ENCODE results near the gene ADAM12.

Gene ADAM12

DNA sequence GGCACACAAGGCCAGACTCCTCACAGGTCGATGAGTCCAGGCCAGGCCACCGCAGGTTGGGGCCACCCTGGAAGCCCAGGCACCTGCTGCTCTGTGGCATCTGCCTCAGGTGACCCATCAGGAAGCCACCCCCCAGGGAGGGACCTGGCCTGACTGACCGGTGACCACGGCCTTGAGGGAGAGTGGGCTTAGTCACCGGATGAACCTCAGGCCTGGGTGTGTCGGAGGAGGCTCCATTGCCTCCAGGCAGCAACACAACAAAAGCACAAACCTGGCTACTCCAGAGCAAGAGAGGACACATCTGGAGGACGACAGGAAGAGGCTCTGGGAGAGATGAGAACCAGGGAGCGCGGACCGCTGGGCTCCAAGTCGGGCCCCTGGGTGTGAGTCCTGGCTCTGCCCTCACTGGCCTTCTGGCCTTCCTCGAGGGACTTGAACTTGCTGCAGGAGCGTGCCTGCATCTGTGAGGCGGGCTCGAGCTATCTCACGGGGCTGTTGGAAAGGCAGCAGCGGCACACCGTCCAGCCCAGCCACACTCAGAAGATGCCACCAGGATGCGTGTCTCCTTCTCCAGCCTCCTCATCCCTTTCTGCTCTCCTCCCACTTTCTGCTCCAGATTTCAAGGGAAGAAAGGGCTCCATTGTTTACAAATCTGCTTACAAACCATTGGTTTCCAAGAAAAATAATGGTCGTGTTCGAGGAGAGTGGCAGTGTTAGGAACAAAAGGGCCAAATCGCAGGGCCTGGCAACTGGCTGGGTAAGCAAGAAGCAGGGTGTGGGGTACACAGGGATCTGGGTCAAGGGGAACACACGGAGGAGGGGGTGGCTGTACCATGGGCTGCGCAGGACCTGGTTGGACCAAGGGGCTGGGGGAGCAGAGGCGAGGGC, 152.9 kb downstream of the ADAM12 start:
- DNase-seq (ENCODE audit: low read depth in 3 of 3): no peak

DNA sequence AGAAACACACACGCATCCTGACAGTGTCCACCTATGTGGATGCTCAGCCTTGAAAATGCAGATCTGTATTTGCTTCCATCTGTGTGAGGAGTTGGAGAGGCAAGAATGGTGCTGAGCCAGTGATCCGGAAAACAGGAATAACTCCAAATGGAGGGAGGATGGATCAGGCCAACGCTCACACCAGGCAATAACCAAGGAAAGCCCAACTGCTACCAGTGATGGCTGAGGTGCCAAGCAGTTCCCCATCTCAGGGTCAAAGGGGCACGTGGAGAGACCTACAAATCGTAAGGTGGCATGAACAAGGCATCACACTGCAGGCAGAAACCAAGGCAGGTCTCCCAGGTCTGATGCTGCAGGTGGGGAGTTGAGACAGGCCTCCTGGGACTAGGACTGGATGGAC, 153.6 kb downstream of the ADAM12 start:
- no peak for DNase-seq (ENCODE audit: low read depth in 3 of 3)

DNA sequence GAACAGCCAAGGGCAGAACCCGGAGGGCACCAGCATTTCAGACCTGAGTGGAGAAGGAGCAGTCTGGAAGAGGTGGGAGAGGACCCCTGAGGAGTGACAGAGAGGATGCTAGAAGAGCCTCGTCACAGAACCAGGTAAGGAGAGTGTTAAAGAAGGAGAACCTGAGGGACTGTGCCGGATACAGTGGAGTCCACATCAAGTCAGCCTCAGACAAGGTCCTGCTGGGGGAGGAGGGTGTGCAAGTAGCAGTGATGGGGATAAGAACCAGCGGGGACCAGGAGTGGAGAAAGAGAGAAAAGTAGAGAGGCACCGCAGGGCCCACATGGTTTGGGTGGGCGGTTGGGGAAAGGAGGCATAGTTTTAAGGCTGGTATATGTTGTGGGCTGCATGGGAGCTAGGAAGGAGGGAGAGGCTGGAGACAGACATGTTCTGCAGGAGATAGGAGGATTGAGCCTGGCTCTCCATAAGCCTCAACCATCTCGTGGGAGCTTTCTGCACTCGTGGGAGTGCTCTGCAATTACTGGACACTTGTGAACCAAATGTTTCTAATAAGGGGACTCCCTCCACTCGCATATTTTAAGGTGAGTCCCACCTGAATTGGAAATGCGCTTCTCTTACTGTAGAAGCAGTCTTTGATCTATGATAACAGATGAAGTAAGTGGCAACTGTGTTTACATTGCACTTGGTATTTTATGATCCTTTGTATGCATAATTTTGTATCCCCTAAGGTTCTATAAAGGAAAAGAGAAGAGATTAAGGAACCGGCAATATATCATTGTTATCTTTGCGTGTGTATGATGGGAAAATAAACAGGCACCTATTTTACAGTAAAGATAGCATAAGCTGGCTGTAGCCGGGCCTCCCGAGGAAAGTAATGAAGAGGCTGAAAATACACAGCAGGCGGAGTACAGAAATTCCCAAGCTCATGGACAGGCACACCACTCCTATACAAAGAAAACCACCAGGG, 154.8 kb downstream of the ADAM12 start:
- DNase-seq (ENCODE audit: low read depth in 3 of 3): no peak

DNA sequence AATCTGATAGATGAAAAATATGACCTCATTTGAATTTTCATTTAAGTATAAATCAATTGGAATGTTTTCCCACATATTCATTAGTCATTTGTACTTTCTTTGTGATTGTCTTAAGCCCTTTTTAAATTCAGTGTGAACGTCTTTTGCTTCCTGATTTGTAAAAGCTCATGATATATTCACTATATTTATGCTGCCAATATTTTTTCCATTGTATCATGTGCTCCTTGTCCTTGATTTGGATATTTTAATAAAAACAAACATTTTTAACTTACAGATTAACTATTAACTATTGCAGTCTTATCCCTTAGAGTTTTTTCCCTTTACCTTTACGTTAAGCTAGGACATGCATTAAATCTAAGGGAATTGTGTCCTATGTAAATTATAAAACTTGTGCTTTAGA, 157.7 kb downstream of the ADAM12 start:
- DNase-seq (ENCODE audit: low read depth in 3 of 3): no peak

DNA sequence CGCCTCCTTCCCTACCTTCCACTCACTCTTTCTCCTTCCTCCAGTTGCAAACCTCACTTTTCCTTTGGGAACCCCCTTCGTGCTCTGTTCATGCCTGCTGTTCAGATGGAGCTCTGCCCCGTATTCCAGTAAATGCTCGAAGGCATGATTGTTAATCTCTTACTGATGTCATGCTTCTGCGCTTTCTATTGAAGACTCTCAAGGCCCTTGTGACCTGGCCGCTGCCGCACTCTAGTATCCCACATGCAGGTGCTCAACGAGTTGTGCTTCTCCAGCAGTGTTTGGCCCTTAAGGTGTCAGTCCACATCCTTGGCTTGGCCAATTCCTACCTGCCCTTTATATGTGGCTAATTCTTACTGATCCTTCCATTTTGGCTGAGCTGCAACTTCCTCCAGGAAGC, 158.6 kb downstream of the ADAM12 start:
- no peak for DNase-seq (ENCODE audit: low read depth in 3 of 3)

DNA sequence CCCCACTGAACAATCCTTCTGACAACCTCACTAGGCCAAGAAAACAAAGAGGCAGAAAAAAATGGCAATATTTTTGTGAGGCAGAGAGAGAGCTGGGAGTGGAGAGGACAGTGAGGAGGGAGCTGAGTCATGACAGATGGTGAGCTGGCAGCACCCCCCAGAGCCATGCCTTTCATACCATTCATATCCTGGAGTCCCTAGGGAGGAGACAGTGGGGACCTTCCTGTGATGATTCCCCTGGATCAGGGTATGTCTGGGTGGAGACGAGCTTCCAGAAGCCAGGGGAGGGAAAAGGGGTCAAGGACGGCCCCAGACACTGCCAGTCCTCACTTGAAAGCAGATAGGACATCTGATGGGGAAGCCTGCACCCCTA, 160.5 kb downstream of the ADAM12 start:
- no peak for DNase-seq (ENCODE audit: low read depth in 3 of 3)

DNA sequence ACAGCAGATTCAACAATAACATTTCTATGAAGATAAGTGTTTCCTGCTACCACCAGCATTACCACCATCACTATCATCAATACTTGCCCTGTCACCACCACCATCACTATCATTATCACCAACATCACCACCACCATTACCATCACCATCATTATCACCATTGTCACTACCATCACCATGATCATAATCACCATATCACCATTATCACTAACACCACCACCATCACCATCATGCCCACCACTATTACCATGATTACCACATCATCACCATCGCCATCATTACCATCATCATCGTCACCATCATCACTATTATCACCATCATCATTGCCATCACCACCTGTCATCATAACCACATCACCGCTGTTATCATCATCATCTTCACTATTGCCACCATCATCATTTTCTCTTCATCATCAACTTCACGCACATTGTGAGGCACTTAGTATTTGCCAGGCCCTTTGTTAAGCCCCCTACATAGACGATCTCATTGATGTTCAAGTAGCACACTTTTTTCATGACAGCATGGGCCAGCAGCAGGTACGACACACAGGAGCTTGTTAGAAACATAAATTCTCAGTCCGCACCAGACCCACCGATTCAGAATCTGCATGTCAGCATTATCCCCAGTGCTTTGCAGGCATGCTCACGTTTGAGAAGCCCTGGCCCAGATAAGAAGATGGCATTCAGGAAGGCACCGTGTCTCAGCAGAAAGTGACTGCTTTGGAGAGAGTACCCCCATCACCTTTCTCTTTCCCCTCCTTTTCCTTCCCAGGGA, 161.1 kb downstream of the ADAM12 start:
- no peak for DNase-seq (ENCODE audit: low read depth in 3 of 3)

DNA sequence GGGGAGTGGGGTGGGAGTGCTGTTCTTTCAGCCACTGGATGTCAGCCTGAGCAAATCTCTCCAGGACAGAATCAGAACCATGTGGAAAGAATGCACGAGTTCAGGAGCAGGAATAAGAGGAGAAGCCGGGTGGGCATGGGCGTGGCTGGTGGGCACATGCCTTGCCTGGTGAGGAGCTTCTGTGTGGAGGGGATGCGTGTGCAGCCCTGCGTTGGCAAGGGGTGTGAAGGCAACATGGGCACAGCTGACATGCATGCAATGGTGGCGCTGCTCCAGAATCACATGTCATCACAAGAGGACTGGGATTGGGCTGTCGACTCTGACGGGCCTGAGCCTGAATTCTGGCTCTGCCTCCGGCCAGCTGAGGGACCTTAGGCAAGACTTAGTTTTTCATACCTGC, 162.1 kb downstream of the ADAM12 start:
- DNase-seq (ENCODE audit: low read depth in 3 of 3): no peak

DNA sequence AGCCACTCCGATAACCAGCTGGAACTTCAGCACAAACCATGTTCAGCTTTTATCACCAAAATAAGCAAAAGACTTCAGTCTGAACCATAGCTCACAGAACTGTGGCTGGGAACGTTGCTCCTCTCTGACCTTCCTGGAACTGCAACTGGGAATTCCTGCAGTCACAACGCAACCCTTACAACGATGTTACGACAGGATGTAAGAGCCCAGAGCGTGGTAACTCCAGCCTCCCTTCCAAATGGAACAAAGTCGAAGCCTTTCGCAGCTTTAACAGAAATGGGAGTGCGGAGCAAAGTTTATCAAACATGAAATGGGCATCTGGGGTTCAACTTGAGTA, 162.6 kb downstream of the ADAM12 start:
- DNase-seq (ENCODE audit: low read depth in 3 of 3): no peak

DNA sequence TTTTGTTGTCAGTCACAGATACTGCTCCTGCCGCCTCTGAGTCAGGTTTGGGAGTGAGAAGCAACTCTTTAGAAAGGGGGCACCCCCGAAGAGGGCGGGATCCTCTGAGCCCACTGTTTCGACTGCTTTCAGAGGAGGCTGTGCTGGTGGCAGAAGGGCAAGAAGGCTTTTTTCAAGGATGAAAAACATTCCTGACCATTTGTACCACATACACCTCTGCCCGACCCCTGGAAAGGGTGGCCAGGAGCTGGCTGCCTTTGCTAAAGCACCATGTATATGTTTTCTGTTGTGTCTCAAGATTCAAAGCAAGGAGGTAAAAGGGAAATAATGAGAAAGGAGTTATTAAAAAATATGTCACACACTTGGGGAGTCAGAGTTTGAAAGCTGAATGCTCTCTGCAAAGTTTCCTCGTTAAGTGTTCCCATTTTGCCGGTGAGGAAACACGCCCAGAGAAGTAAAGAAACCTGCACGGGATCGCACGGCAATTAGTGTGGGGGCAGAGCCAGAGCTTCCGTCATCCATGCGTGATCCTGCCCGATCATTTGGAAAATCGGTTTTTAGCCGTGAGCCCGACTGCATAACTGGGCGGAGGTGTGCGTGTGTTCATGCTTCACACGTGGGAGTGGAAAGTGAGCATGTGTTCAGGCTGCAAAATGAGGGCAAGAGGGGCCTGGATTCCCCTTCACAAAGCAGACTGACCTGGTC, 163.2 kb downstream of the ADAM12 start:
- DNase-seq (ENCODE audit: low read depth in 3 of 3): no peak

DNA sequence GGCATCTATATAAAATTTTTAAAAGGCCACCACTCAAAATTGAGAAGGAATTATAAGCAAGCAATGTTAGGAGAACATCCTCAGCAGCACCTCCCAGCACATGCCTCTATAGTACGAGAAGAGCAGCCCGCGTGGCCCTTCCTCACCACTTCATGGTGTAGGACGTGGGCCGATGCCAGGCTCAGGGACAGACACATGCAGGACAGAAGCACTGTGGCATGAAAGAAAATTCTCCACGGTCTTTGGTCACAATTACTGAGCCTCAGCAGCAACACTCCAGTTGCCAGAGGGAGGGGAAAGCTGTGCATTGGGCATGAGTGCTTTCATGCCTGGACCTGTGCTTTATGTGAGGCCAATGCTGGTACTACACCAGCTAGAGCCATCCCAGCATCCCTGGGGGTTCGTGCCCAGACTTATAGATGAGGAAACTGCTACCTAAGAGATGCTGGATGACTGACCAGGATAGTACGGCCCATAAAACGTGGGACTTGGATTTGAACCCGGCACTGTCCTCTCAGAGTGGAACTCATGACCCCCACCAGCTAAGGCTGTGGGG, 164.7 kb downstream of the ADAM12 start:
- DNase-seq (ENCODE audit: low read depth in 3 of 3): no peak

DNA sequence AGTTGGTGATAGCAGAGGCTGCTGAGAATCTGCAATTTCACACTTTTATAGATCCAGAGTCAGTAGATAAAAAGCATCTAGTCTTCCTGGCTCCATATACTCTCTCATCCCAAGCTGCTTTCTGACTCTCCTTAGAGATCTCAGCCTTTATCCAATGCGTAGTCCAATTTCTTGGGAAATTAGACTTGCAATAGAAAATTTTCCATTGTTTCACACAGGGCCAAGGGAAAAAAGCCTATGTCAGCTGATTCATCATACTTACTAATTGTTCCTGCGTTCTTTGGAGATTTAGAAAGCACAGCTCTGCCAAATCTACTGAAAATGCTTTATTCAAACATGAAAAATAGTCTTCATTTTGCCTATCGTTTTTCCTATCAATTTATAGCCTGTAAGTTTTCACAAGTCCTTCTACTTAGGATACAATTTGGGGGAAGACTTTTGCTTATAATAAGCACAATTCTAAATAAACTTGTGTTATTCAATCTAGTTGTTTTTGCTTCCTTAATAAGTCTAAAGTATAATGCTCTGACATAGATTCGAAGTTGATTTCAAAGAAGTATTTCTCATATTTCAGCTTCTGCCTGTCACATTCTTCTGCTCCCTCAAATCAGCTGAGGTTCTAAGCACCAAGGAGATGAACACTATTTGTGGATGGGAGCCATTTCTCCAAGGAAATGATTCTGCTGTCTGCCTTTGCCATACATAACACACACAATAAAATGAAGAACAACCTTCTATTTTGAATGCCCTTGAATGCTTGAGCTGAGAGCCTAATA, 165.4 kb downstream of the ADAM12 start:
- DNase-seq (ENCODE audit: low read depth in 3 of 3): no peak

DNA sequence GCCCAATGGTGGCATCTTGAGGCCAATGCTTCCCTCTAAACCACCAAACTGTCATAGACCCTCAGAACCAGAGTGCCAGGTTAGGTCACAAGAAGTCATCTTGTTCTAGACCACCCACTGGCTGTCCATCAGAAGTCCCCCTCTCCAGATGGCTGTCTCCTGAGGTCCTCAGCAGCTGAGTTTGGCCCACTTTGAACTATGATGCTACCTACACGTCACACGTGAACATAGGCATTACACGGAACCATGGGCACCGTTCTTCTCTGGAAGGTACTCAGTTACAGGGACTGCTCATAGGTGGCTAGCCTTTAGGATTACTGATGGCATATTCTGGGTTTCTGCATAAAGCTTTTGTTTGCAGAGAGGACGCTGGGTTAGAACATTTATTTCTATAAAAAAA, 166.4 kb downstream of the ADAM12 start:
- DNase-seq (ENCODE audit: low read depth in 3 of 3): no peak

DNA sequence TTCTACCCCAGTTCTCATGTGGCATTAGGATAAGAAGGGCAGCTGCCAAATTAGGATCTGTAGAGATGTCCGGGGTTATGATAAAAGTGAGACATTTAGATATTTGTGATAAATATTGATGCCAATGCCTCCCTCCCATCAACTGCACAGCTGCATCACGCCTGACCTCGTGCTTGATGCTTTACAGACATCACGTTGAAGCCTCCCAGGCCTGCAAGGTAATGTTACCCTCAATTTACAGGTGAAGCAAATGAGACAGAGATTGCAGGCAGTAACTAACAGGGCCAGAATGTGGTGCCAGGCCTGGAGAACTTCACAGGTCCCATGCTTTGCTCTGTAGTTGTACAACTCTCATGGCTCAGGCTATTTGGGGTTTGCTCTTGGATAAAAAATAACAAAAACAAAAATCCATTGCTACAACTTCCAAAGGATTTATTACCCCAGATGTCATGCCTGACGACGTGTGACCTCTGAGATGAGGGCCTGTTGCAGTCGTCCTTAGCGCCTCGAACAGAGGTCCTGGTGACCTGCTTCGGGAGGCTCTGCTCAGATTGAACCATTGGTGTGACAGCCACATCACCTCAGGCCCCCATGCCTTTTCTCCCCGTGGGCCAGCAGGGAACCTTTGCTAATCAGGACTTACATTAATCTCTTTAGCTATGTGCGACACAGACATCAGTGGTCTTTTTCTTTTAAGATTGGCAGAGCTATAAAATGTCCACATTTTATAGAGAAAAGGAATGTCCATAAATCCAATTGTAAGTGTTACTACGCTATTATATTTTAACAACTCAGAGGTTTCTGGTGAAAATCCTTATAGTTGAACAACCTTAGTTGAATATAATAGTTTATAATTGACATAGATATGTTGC, 169.3 kb downstream of the ADAM12 start:
- DNase-seq (ENCODE audit: low read depth in 3 of 3): no peak

DNA sequence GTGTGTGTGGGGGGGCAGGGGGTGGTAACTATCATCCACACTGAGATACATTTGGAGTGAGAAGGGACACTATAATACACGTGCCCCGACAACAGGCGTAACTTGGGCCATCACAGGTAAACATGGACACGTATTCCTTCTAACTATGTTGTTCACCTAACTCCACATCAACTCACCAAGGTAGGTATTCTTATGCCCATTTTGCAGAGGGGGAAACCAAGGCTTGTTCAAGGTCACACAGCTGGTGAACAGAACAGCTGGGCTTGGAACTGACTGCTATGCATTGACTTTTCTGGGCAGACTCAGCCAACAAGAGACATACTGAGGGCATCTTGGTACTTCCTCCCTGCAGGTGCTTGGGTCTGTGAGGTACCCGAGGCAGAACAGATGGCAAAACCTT, 170.1 kb downstream of the ADAM12 start:
- DNase-seq (ENCODE audit: low read depth in 3 of 3): no peak

DNA sequence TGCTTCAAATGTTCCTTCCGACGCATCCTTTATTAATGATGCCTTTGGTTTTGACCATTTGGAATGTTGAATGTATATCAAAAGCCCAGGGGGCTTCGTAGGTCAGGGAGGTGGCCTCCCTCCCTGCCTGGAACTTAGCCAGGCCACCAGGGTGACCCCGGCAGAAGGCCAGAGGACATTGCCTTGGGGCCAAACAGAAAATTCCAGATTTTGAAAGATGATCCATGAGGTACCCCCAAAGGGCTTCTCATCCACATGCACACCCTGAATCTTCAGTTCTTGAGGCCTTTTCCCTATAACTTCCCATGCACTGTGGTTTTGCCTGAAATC, 171.7 kb downstream of the ADAM12 start:
- no peak for DNase-seq (ENCODE audit: low read depth in 3 of 3)

DNA sequence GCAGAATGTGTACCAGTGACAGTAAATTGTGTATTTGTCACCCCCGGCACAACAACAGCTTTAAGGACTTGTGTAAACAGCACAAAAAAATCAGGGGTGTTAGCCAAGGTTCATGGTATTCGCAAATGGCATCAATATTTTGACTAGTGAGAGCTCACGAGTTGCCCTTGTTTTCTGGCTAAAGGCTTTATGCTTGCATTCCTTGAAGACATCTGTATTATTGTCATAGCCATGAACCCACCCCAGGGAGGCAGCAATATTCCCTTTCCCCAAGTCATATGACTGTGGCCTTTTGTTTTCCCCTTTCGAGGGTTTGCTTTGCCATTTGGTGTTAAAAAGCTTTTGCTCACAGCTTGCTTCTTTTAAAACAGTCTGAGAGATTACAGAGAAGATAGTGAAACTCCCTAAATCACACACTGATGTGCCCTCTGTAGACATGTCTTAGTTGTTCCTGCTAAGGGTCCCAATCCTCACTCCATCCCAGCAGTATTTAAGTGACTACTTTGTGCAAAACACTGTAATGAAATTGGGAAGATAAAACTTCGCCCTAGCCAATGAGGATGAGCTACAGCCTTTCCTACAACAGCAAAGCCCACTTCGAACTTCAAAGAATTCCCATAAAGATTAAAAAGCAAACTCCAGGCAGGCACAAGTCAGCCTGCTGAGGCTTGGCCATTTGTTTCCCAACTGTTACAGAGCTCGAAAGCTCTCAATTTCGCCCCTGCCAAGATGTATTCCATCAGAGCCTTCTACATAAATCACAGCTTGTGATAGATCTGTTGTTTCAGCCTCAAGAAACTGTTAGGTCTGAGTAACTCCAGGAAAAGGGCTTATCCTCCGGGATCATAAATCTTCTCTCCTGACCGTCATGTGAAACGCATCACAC, 172.3 kb downstream of the ADAM12 start:
- DNase-seq (ENCODE audit: low read depth in 3 of 3): no peak

DNA sequence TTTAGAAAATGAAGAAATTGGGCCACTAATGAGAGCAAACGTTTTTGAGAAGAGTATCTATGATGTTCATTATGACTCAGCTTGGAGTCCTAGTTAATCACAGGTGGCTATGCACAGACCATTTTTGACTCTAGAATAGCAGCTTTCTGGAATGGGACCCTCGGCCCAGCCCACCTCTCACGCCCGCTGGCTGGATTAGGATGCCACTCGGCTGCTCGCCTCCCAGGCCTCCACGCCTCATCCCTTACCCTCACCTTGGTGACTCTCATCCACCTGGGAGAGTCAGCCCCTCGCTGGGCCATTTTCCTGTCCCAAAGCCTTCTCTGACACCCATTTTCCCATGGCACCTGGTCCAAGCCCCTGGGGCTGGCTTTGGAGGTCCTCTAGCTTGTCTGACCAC, 173.6 kb downstream of the ADAM12 start:
- DNase-seq (ENCODE audit: low read depth in 3 of 3): no peak

DNA sequence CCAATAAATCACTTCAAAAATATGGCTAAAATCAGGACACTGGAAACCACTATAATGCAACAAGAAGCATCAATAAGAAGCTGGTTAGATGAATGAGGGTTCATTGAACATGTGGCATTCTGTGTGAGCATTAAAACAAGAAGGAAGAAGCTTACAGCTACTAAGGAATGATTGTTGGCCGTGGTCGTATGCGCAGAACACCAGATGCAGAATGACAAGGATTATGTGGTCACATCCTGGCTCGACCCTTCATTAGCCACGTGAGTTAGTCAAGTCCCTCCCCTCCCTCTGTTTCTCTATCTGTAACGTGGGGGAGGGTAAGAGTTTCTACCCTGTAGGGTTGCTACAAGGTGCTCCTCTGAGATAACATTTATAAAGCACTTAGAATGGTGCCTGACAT, 174.3 kb downstream of the ADAM12 start:
- DNase-seq (ENCODE audit: low read depth in 3 of 3): no peak
